A549 treated with AZD9567 at 1 μM for 4 hours (cell line): ENCODE results near the gene UPP2. TPM values are rescaled to one million over a fixed set of nuclear protein-coding genes. Genes with fewer than 3 reads are reported as not detected.

Experiments used
- total RNA-seq: library from RNA; stranded (reverse); fragments of 200-300 nt; extraction: Qiagen RNA extraction; gene quantifications from 5 replicates; pipeline ENCODE4 v1.2.3, GENCODE V29; 2022; ENCODE audit not compliant: insufficient read depth

Gene UPP2
- not detected in 5 replicates for total RNA-seq

DNA sequence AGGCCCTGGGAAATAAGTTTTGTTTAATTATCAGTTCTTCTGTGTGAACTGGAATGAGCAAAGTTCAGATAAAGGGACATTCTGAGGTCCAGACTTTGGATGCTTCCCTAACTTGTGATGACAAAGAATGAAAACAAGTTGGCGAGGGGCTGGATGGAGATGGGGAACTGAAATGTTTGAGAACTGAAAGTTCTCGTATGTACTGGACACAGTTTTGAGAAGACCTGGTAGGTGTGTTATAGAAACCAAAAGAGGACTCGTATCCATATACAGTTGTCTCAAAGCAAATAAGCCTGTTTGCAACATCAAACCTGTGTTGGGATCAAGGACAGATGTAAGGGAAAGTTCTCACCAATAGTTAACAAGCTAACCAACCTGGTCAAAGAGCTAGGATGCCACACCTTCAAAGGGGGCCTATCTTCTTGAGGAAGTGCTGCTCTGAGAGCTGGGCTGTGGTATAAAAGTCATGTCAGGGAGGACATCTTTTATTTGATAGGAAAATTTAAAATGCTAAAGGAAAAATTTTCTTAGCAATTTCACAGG is at the start of gene UPP2:
Gene UPP2 (plus strand): TSS at position 493 of the 543 bp plus-strand sequence. CDS start 188 bp downstream, outside the sequence.

Other genes with a start within 250 kb of the UPP2 start
- gene ACVR1, start 225.5 kb upstream of the UPP2 start, total RNA-seq: 21.2 to 26.2 TPM (median 22.6 TPM) in 5 replicates